ENCODE measurements around the gene CLCN7. TPM values are rescaled to one million over a fixed set of nuclear protein-coding genes. Genes with fewer than 3 reads are reported as not detected.

The CLCN7 gene
- total RNA-seq, 1 experiment from 2014 or later: 70.0 TPM

GRCh38 chr16:1436731-1437355 lies 38.0 kb downstream of the CLCN7 start:
- H3K23ac ChIP-seq (ENCODE audit: insufficient read length, low read depth, low read length): no peak overlapping the region
- H2BK20ac ChIP-seq (ENCODE audit: low read depth, low read length, poor library complexity, severe bottlenecking): no peak overlapping the region
- H4K8ac ChIP-seq (replicated peaks; ENCODE audit: insufficient read length, low read depth, low read length): no peak overlapping the region
- Mint-ChIP-seq H3K36me3 (ENCODE audit: insufficient read depth in 1 of 3, low read depth in 3 of 3) (no peaks in the 10 kb centered on the region), H3K4me3 (no peak overlapping the region), H3K27ac (no peak overlapping the region), H3K4me1 (no peaks in the 10 kb centered on the region; a peak in 1 of 4 replicates), H3K9me3 (no peaks in the 10 kb centered on the region), H3K27me3 (ENCODE audit: low read depth) (no peaks in the 10 kb centered on the region)
- H4K91ac ChIP-seq (ENCODE audit: insufficient read length, low read depth, low read length): no peak overlapping the region
- no peak overlapping the region for H3K27ac ChIP-seq (ENCODE audit: insufficient read length, low read depth, low read length)
- H3K4me1 ChIP-seq (ENCODE audit: insufficient read depth, low read length): no peaks in the 10 kb centered on the region
- H2BK12ac ChIP-seq (ENCODE audit: insufficient read length, low read depth, low read length): no peak overlapping the region
- 0 out of 2 replicates have a peak overlapping the region, but pooled peaks have one; percentile 61 for H2BK15ac ChIP-seq (ENCODE audit: low read depth, low read length)
- H3K18ac ChIP-seq (ENCODE audit: insufficient read length, low read depth, low read length): no peak overlapping the region
- no peak overlapping the region for H2BK5ac ChIP-seq (ENCODE audit: insufficient read length, low read length)
- H3K9me3 ChIP-seq (ENCODE audit: control insufficient read depth, low read depth, low read length): no peaks in the 10 kb centered on the region
- H3K4me2 ChIP-seq (ENCODE audit: insufficient read depth, insufficient read length, low read length): no peak overlapping the region
- no peak overlapping the region for H2AK5ac ChIP-seq (ENCODE audit: insufficient read length, low read length)
- TF ChIP-seq CTCF (conservative IDR thresholded peaks at IDR 0.05): no peak
- H3K79me1 ChIP-seq (ENCODE audit: insufficient read depth, low read depth, low read length, poor library complexity, severe bottlenecking): no peaks in the 10 kb centered on the region
- H3K27me3 ChIP-seq (ENCODE audit: insufficient read depth, low read length): no peaks in the 10 kb centered on the region
- no peak for DNase-seq
- no peak overlapping the region for H2BK120ac ChIP-seq (ENCODE audit: low read depth, low read length, poor library complexity, severe bottlenecking)
- H3K9ac ChIP-seq (ENCODE audit: extremely low read depth, insufficient read length, low read length): no peak overlapping the region
- no CpG with 5 or more reads among the region's 47 CpGs for WGBS (ENCODE audit: extremely low coverage, insufficient read length, low lambda C conversion rate)
- no peaks in the 10 kb centered on the region for H4K20me1 ChIP-seq (ENCODE audit: control insufficient read depth, insufficient read depth, insufficient read length)
- H3K79me2 ChIP-seq (ENCODE audit: insufficient read depth, low read length): no peaks in the 10 kb centered on the region
- H3K23me2 ChIP-seq (ENCODE audit: insufficient read length, low read depth, low read length, poor library complexity, severe bottlenecking): no peaks in the 10 kb centered on the region
- H3K4ac ChIP-seq (ENCODE audit: low read depth, low read length): no peak overlapping the region
- no peak overlapping the region for H2AFZ ChIP-seq (ENCODE audit: low read length)
- no peak overlapping the region for H3K56ac ChIP-seq (ENCODE audit: insufficient read length, low read depth, low read length)
- no peak overlapping the region for H4K5ac ChIP-seq (ENCODE audit: insufficient read length, low read depth, low read length)
- no peak overlapping the region for H3K14ac ChIP-seq (ENCODE audit: insufficient read depth, low read length)
- H3T11ph ChIP-seq (ENCODE audit: low read length): no peak overlapping the region
